SKM-1 (cell line): ENCODE data around the gene ZNF565.
"Not testable (repeated sequence)": the region's sequence is repeated elsewhere in the genome, so short reads cannot be mapped to it uniquely, and the experiment has no call there.

ENCODE experiments used
- DNase-seq: peaks from one replicate; lab custom pipeline; 2025; ENCODE audit not compliant: unreplicated experiment; lab: John Stamatoyannopoulos, UW

ZNF565 gene

DNA sequence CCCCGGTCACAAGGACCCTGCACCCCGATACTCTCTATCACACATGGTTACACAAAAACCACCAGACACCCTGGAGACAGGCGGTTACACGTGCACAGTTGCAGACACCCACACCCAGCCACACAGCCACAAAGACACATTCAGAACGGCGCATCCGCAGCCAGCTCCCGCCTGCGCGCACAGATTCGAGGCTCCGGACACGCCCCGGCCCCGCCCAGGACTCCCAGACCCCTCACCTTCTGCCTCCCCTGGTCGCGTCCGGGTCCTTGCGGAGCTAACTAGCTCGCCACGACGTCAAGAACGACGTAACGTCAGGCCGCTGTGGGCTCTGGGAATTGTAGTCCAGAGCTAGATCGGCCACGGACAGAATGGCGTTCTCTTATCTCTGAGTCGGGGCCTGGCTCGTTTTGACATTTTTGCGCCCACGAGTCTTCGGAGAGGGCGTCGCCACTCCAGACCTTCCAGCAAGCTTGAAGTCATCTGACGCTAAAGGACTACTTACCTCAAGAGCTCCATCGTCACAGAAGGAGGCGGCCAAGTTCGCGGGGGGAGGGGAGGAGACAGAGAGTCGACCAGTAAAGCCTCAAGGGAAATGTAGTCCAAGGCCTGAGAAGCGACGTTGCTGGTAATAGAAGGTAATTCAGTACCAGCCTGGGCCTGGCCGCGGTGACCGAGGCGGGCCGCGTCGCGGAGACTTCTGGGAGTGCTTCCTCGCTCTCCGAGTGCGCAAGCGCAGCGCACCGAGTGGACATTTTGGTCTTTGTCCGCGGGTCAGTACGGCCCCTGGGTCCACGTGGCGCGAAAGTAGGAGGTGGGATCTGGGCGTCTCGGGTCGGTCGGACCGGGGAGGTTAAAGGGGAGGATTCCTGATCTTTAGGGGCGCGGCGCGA lies at the start of gene ZNF565, which contains the start of gene ZNF146:
ZNF565 (minus strand) TSS at position 280 of the 890 bp plus-strand sequence. CDS start 12,680 bp downstream, outside the sequence.
ZNF146 (plus strand) TSS at position 721 of the 890 bp plus-strand sequence. CDS start 21,335 bp downstream, outside the sequence.
- DNase-seq, result peak; percentile 99

DNA sequence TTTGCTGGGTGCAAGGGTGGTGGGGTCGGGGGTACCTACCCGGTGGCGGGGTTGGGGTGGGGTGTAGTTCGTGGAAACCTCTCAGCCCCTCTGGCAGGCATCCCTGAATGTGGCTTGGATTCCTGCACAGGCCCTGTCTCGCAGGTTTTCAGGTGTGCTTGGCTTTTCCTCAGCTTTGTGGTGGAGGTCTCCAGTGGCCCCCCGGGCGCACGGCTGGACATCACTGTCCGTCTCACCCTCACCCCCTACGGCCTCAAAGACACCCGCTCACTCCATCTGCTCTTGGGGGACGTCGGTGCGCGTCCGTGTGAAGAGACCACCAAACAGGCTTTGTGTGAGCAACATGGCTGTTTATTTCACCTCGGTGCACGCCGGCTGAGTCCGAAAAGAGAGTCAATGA lies 44.7 kb upstream of the ZNF565 start:
- DNase-seq, result no peak

DNA sequence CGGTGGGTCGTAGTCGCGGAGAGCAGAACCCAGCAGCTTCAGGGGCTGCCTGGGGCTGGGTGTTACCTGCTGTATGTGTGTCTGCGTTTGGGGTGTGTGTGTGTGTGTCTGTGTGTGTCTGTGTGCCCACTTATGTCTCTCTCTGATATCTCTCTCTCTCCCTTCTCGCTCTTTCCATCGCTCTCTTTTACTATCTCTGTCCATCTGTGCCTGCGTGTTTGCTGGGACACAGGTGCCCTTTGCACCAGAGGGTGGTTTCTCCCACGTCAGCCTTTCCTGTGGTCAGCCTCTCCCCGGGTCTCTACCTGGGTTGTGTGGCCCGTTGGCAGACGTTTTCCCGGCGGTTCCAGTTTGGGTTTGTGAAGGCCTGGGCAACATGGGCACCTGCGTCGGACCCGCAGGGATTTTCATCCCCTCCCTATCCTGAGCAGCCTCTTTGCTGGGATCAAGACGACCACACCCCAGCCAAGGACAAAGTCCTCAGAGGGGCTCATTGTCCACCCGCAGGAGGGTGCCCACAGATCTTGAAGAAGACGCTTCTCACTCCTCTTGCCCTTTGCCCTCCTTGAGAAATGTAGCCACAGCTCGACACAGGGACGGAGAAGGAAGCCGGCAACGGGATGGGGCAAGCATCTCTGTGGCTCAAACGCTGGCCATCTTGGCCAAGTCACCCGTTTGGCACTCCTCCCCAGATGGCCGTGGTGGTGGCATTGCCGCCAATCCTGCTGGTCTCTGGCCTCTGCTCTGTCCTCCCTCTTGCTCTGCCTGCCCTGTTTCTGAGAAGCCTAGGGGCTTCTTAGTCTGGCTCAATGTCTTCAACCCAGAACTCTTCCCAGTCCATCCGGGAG lies 43.8 kb upstream of the ZNF565 start:
- no peak for DNase-seq

- DNase-seq, result no peak
Observed at GRCh38 chr19:36257520-36257876, 43.0 kb upstream of the ZNF565 start.

- DNase-seq, result no peak
Observed at GRCh38 chr19:36256853-36257519, 42.5 kb upstream of the ZNF565 start.

GRCh38 chr19:36256064-36256463 lies 41.6 kb upstream of the ZNF565 start:
- no peak for DNase-seq

DNA sequence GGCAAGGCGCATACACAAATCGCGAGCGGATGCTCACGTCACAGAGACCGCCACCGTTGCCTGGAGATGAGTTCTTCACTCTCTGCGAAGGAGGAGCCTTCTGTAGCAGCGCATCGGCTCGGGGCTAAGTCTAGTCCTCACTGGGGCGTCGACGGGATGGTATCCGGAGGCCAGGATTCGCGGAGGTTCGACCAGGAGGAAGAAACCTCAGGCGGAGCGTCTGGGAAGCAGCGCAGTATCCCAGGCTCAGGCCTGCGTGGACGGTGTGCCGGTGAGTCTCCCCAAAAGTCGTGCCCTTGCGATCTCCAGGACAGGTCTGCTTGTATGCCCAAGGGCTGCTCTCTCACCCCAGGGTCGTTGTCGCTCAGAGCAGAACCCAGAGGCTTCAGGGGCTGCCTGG lies 40.9 kb upstream of the ZNF565 start:
- DNase-seq, result no peak

DNA sequence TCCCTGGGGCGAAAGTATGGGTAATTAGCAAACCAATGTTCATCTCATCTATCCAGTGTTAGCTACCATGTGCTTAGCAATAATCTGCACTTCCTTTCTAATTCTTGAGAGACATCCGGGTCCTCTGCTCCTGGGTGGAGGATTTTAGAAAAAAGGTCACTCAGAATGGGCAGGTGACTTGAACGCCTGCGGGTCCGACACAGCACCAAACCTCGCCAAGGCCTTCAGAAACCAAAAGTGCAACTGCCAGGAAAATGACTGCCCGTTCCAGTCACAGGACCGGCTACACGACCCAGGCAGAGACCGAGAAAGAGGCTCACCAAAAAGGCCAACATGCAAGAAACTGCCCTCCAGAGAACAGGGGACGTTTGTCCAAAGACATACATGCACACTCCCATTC lies 40.4 kb upstream of the ZNF565 start:
- no peak for DNase-seq

DNA sequence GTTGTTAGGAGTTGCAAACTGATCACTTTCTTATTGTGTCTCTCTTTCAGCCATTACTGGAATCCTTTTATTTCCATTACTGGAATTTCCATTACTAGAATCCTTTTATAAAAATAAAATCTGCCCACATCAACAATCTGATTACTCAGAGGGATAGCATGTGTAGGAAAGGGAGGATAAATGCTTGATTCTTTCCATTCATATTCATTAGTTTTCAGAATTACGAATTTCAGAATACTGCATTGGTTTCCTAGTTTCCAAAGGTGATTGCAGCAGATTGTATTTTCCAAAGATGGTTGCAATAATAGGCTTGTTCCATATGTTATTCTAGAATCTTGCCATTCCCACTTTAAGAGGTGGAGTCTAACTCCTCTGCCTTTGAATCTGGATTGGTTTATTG lies 37.6 kb upstream of the ZNF565 start:
- no peak for DNase-seq

DNA sequence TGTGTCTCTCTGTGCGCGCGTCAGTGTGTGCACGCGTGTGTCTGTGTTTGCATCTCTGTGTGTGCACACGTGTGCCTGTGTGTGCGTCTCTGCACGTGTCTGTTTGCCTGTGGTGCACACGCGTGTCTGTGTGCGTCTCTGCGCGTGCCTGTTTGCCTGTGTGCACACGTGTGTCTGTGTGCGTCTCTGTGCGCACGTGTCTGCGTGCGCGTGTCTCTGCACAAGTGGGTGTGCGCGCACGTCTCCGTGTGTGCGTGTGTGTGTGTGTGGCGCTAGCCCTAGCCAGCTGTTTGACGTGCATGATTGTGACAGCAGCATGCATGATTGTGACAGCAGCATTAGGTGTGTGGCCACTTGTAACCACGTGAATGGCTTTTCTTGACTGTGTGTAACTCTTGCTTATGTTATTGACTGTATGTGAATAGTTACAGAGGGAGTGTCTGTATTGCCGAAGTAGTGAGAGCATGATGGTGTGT lies 31.6 kb upstream of the ZNF565 start:
- DNase-seq, result no peak

GRCh38 chr19:36245210-36246005 lies 30.9 kb upstream of the ZNF565 start:
- DNase-seq, result no peak

- DNase-seq, result no peak
Observed at GRCh38 chr19:36244066-36244465, 29.6 kb upstream of the ZNF565 start.

GRCh38 chr19:36236946-36237310 lies 22.5 kb upstream of the ZNF565 start:
- DNase-seq, result no peak

GRCh38 chr19:36236304-36236945 lies 22.0 kb upstream of the ZNF565 start:
- DNase-seq, result no peak

DNA sequence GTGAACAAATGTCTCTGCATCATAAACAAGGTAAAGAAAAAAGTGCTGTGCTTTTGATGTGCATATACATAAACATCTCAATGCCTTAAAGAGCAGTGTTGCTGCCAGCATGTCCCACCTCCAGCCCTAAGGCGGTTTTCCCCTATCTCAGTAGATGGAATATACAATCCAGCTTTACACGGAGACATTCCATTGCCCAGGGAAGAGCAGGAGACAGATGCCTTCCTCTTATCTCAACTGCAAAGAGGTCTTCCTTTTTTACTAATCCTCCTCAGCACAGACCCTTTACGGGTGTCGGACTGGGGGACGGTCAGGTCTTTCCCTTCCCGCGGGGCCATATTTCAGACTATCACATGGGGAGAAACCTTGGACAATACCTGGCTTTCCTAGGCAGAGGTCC lies 19.2 kb upstream of the ZNF565 start:
- DNase-seq, result not testable (repeated sequence)

- no peak for DNase-seq
Observed at GRCh38 chr19:36225219-36225892, 10.9 kb upstream of the ZNF565 start.

DNA sequence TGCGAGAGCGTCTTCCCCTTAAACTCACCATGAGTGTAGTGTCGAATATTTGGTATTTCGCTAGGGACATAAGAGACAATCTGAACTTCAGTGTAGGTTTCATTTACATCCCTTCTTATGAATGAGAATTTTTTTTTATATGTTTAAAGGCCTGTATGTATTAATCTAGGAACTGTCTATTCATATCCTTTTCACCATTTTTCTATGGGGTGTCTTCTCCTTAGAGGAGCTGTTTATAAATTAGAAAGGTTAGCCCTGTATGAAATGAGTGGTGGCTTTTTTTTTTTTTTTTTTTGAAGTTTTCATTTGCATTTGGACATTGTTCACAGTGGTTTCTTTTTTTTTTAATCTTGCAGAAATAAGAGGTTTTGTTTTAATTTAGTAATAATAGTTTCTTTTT lies 8.0 kb upstream of the ZNF565 start:
- no peak for DNase-seq

DNA sequence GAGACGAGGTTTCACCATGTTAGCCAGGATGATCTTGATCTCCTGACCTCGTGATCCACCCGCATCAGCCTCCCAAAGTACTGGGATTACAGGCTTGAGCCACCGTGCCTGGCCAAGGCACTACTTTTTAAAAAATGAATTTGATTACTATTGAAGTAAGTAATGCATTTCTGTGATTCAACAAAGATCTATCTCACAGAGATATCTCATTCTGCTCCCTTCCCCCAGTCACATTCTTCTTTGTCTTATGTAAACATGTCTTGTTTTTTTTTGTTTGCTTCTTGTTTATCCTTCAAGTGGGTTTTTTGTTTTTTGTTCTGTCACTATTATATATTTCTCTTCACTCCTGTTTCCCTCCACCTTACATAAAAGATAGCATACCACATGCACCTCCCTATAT lies 7.0 kb upstream of the ZNF565 start:
- no peak for DNase-seq
